ENCODE data around the gene OVAAL.

- TF ChIP-seq MAX (IDR thresholded peaks at IDR 0.05): no peak
- TF ChIP-seq ZBTB7A (IDR thresholded peaks at IDR 0.05; ENCODE audit: low read depth): no peak
- no peak for TF ChIP-seq RAD21 (IDR thresholded peaks at IDR 0.05; ENCODE audit: low read depth)
- no peak for TF ChIP-seq EP300 (IDR thresholded peaks at IDR 0.05; ENCODE audit: borderline replicate concordance)
- TF ChIP-seq FOXM1 (IDR thresholded peaks at IDR 0.05; ENCODE audit: borderline replicate concordance, low read depth): no peak
- TF ChIP-seq REST (IDR thresholded peaks at IDR 0.05; ENCODE audit: low read depth): no peak
Observed at GRCh38 chr1:180562640-180563025, 3.9 kb downstream of the OVAAL start.

Measured in Ishikawa (cell line).